GM18519 (cell line): Measurements from ENCODE around the gene MTPN.

ENCODE experiments used
- ATAC-seq: cut with Tn5 transposase; IDR thresholded peaks from one replicate; pipeline ENCODE4 v1.9.1; 2021; ENCODE audit warnings: mild to moderate bottlenecking, moderate library complexity; ENCODE audit not compliant: unreplicated experiment, low FRiP score

The MTPN gene

DNA sequence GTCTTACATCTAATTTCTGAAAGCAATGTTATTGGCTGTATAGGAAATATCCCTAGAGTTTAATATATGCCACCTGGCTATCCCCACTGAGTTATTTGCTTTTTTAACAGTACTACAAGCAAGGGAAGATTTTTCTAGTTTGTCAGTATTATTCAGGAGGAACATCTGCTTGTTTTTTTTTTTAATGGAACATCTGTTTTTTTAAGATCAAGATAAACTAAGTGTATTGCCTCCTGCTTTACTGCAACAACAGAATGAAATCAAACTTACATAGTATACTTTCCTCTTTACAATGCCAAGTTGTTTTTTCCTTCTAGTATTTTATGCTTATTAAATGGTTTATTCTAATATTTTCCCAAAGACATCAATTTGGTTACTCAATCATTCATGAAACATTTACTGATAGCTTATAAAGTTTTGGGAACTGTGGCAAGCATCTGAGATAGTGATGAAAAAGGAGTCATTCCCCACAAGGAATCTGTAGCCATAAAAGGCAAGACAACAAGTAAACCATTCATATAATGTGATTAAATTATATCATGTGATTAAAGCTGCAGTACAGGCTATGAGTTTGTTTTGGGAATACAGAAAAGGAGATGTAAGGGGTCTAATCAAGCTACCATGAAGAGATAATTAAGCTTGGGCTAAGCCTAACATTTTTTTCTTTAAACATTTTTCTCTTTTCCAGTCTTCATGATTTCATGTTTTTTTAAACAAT, 17.4 kb downstream of the MTPN start:
- ATAC-seq = no peak

DNA sequence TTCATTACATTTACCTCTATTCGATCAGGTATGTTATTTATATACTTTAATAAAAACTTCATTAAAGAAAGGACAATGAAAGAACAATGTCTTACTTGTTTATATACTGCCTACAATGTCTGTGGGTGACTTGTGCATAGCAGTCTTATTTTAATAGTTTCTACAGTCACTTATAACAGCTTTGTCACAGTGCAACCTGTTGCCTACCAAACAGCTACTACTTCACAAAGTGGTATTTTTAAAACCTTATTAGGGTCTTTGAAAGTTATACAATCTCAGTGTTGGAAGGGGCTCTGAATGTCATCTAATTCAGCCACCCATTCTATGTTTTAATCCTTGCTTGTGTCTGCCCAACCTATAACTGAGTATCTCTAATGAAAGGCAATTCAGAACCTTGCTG, 19.0 kb downstream of the MTPN start:
- ATAC-seq = no peak

DNA sequence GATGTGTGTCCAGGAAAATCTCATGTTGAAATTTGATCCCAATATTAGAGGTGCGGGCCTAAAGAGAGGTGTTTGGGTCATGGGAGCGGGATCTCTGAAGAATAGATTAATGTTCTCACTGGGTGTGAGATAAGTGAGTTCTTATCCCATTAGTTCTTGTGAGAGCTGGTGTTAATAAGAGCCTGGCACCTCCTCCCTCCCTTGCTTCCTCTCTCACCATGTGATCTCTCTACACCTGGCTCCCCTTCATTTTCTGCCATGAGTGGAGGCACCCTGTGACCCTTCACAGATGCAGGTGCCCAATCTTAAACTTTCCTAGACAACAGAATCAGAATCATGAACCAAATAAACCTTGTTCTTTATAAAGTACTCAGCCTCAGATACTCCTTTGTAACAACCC, 19.5 kb downstream of the MTPN start:
- no peak for ATAC-seq

DNA sequence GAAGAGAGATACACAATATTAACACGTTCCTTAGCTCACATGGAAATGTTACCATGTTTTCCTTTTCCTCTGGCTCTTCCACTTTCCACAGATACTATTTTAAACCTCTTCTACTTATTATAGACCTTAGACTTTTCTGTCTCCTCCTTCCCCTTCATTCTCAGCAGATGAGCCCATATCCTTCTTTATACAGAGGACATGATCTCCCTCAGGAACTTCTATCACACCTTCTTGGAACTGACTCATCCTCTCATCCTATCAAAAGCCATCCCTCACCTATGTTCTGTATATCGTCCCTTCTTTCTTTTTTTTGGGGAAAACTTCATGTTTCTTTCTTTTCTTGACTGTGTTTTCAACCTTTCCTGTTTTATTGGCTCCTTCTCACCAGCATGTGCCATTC, 20.8 kb downstream of the MTPN start:
- ATAC-seq = no peak

DNA sequence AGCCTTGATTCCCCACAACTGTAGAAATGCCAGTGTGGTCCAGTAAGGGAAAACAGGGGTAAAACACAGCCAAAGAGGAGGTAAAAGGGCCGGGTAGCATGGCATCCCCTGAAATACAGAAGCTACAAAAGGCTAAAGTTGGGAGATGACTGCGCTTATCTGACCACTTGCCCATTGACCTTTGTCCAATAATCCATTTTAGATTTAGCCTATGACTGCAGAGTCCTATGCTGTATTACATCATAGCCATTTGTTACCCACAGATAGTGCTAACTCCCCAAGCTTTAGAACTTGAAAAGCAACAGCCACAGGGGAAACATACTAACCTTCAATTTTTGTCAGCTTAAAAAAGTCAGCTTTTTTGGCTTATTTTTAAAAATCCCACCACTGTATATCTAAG, 26.2 kb downstream of the MTPN start:
- ATAC-seq = no peak

DNA sequence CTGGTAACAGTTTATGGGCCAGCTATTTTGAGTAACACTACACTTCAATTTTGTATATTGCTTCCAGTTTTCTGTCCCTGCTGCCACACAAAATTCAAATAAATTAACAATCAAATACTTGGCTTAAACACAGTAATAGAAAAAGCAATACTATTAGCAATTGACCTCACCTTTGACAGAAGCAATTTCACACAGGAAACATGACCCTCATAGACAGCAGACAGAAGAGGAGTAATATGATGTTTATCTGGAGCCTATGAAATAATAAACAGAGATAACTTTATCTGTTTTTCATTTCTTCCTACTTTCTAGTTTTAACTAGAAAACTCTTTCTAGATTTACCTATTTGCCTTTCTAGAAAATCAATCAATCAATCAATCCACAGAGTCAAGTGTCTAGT, 26.7 kb downstream of the MTPN start:
- ATAC-seq = no peak

DNA sequence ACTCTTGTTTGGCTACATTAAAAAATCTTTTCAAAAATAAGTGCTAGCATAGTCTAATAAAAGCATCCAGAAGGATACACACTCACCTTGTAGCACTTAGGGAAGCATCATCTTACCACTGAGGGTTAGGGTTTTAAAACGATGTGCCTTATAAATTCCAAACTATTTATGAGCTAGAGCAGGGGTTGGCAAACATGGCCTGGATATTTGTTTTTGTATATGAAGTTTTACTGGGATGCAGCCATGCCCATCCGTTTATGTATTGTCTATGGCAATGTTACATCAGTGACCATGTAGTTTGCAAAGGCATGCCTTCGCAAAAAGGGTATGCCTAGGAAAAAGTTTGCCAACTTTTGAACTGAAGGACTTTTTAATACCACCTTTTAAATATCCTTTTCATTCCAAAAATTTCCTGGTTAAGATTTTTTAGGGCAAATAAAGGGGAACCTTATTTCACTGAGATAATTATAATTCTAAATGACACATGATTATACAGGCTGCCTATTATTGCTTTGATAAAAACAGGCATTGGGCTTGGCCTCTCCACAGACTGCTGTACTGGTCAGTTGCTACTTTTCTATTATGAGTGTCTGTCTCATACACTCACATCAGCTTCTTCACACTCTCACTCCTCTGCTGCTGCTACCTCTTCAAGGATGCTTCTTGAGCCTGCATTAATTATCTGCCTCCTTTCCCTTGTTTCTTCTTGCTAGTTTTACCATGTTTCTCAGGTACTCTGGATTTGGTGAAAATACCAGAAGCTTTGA, 30.7 kb downstream of the MTPN start:
- ATAC-seq = no peak

DNA sequence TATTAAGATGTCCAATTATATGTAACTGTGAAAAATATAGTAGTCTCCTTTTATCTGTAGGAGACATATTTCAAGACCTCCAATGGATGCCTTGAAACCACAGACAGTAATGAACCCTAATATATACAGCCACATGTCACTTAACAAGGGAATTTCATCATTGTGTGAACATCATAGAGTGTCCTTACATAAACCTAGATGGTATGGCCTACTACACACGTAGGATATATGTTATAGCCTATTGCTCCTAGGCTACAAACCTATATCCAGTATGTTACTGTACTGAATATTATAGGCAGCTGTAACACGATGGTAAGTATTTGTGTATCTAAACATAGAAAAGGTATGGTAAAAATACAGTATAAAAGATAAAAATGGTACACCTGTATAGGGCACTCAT, 32.4 kb downstream of the MTPN start:
- no peak for ATAC-seq

DNA sequence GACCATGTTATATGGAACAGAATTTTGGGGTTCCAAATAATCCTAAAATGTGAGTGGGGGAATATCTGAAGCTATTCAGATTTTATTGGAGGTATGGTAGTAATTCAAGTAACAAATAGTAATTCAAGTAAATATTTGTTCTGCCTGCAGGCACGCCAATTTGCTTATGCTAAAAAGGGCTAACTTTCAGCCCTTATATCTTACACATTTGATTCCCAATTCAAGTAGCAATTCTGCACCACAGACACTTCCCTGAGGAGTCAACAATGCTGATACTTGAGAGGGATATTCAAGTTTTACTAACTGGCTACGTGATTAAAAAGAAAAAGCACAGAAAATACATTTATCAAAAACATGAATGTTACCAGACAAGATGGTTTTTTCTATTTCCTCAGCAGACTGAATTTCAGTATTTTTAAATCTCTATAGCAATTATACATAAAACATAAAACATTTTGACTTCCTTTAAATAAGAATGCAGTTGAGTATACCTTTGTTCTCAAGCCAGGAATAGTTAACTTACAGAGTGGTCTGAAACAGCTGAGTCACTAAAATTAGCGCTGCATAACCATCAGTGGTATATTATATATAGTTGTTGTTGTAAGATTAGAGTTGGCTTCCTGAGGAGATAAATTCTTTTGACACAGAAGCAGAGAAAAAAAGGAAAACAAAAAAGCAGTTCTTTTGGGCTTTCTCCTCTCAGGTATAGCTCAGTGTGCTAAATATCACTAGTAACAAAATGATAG, 33.9 kb downstream of the MTPN start:
- no peak for ATAC-seq

DNA sequence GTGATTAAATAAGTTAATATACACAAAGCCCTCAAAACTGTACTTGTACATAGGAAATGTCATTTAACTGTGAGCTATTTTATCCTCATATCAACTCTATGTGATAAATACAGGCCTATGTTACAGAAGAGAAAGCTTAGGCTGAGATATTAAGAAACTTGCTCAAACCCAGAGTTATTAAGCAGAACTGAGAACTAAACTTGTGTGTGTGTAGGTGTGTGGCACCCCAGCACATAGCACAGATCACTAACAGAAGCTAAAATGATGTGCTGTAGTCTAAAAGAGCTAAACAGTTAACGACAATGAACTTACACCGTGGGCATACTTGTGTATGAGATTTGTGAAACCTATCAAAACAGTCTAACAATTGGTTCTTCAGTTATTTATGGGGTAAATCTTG, 34.5 kb downstream of the MTPN start:
- ATAC-seq = peak; percentile 87

DNA sequence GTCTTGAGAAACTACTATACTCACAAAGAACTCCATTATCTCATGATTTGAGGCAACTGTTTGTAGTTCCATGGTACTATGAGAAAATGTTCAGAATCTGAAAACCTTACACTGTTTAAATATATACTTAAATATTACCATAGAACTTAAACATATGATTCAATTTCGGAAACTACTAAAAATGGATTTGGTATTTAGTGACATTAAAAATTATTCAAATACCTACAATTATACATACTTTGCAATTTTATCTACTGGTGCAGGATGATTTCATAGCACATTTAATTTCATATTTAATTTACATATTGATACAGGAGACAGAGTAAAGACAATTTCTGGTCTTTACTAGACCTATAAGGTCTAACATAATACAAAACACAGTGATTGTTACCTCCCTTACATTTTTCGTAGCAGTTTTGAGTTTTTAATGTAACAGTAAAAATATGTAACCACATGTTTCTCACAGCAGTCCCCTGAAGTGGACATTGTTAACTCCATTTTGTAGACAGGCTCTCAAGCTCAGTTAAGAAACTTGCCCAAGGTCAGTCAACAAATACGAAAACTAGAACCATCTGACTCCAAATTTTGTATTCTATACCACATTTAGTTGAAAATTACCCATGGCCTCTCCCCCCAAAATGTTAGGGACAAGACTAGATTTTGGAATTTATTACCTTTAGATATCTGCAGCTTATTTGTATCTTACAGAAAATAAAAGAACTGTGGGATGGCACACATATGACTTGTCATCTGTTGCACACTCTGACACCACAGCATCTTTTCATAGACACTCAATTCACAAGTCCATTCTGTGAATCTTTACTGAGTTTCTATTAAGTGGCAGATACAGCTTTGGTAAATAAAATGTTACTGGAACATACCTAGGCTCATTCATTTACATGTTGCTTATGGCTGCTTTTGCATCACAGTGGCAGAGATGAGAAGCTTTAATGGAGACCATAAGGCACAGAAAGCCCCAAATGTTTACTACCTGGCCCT, 36.8 kb downstream of the MTPN start:
- no peak for ATAC-seq

DNA sequence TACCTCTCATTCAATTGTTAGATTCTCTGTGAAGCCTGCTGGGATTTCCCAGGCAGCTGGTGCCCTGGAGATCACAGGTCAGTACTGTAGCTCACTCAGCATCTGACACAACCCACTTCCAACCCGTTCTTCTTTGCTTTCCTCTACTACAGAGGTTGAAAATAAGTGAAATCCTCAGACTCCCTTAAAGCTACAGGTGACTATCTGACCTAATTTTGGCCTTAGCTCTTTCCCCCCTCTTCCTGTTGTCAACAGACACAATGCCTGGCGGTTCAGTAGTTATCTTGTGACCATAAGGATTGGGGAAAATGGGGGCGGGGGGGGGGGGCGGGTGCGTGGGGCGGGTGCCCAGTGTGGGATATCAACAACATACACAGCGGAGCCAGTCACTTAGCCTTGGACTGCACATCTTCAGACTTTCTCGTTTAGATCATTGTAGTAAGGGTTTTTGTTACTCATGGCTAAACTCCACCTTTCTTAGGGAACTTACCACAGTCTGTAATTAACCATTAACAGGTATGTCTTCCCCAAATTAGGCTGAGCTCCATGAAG, 37.8 kb downstream of the MTPN start:
- no peak for ATAC-seq

DNA sequence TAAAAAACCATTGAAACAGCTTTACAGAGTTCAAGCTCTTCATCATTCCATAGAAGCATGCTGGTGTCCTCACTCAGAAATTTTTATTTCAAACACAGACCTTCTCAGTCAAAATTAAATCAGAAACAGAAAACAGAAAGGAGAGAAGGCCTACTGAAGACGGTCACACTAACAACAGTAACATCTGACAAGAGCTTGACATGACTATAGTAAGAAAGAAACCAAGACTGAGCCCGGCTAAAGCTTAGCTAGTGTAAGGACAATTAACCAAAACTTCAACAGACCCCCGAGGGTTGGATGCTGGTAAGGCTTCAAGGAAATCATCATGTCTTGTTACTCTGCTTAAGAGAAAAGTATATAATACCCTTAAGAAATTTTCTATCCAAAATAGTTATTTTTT, 38.6 kb downstream of the MTPN start:
- peak; percentile 41 for ATAC-seq

DNA sequence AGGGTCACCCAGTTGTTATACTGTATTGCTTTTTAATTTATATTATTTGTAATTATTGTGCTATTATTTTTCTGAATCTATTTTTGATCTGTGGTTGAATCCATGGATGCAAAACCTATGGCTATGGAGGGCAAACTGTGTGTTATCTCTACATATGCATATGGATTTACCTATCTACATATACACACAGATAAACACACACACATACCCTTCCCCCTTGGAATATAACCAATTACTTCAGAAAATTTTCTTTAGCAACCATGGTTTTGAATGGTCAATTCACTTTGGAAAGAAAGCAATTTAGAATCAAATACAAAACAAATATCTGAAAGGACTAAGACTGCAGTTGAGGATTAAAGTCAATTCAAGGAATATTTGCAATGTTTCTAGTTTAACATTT, 39.1 kb downstream of the MTPN start:
- no peak for ATAC-seq

DNA sequence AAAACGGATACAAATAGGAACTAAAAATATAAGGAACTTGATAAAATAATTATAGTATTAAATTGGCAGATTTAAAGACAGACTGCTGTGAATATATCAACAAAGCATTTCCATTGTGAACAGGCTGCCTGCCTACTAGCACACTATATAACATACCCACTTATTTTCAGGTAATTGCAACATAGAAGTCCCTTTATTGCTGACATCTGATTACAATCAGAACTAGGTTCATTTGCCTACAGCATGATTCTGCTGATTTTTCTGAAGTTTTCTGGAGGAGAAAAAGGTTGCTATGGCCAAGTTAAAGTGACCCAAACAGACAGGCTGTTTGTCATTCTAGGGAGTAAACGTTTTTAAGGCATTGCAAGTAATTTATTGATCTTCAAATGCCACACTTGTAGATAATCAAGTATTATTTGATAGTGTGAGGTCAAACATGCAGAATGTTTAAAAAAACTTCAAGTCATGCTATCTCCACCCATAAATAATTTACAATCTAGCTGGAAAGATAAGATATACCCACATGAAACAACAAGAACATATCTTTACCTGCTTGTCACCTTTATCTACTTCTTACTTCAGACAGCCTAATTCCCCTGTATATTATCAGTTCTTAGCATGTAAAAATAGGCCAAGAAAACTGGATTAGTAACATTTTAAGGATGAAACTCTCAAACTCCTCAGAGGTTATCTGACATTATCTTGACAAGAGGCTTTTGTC, 40.5 kb downstream of the MTPN start:
- ATAC-seq = no peak

DNA sequence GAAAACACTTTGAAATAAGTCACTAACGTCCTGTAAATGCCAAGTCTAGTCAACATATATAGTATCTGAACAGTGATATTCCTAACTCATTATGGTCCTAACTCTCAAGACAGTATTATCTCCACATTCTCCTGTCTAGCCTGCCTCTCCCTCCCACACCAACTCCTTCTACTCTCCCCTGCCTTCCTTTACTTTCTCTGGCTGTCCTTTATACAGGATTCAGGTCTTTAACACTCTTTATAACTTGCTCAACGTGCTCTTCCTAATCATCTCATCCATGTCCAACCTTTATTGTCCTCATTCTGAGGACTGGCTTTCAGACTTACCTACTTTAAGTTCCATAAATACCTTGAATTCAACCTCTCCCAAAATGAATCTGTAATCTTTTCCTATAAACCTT, 42.5 kb downstream of the MTPN start:
- ATAC-seq = no peak

DNA sequence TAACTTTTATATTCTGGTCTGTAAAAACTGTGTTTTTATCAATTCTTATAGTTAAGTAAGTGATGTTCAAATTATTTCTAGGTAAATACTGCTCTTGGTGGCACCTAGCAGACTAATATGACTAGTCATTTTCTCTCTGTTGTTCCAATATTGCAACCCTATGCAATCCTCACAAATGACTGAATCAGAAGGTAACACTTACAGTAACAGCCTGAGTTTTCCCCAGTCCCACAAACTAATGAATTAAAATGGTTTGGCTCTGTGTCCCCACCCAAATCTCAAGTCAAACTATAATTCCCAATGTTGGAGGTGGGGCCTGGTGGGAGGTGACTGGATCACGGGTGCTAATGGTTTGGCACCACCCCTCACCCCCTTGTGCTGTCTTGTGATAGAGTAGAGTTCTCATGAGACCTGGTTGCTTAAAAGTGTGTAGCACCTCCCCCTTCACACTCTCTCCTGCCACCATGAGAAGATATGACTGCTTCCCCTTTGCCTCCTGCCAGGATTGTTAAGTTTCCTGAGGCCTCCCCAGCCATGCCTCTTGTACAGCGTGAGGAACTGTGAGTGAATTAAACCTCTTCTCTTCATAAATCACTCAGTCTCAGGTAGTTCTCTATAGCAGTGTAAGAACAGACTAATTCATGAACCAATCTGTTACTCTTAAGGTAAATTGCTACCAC, 43.5 kb downstream of the MTPN start:
- no peak for ATAC-seq

DNA sequence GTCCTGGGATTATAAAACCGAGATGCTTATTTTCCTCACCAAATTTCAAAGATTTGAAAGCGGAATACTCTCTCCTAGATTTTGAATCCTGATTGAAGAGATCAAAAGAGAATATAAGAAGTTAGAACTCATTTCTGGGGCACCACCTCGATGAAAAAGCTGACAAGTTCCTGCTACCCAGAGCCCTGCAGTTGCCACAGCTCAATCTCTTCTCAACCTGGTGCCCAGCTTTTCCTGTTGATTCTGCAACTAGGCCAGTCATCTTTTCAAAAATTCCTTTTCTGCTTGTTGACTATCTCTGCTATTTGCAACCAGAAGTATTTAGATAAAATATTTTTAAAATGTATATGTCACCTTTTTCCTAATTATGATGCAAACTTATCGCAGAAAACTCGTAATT, 45.0 kb downstream of the MTPN start:
- ATAC-seq = no peak
